CD14-positive monocyte (primary cell): ENCODE data around the gene BET1L. TPM values are rescaled to one million over a fixed set of nuclear protein-coding genes. Genes with fewer than 3 reads are reported as not detected.

ENCODE experiments used
- DNase-seq, 3 donors: peaks; one replicate each; pipeline ENCODE4 v3.0.0-alpha.2; 2011 to 2022
- H2AFZ ChIP-seq: 2 replicates; pipeline ENCODE4 v1.6.0; 2012; ENCODE audit warnings: mild to moderate bottlenecking, low read depth, low read length, inconsistent platforms; ENCODE audit not compliant: insufficient read depth, poor library complexity, severe bottlenecking
- H3K27ac ChIP-seq, 2 donors: 1 replicate in 1 of 2; 2 replicates in 1 of 2; pipeline ENCODE4 v1.5.1; 2012 to 2013; ENCODE audit warnings: low read length in 2 of 2, control low read depth in 1 of 2, inconsistent platforms in 1 of 2, low read depth in 1 of 2, mild to moderate bottlenecking in 1 of 2
- H3K27me3 ChIP-seq, 2 donors: one replicate each; pipeline versions ENCODE4 v1.6.0 to v1.6.1; 2011 to 2013; ENCODE audit warnings: low read length in 2 of 2; ENCODE audit not compliant: control insufficient read depth in 2 of 2, insufficient read depth in 2 of 2
- H3K36me3 ChIP-seq, 2 donors: replicated peaks in 1 of 2; 1 replicate in 1 of 2; 2 replicates in 1 of 2; pipeline versions ENCODE4 v1.5.1 to v1.6.1; 2012 to 2013; ENCODE audit warnings: low read length in 2 of 2, control low read depth in 1 of 2, inconsistent platforms in 1 of 2, mild to moderate bottlenecking in 1 of 2; ENCODE audit not compliant: insufficient read depth in 2 of 2, control insufficient read depth in 1 of 2
- H3K4me1 ChIP-seq, 2 donors: 1 replicate in 1 of 2; 2 replicates in 1 of 2; pipeline versions ENCODE4 v1.5.1 to v1.6.1; 2012 to 2013; ENCODE audit warnings: low read length in 2 of 2, control low read depth in 1 of 2, inconsistent platforms in 1 of 2, mild to moderate bottlenecking in 1 of 2, moderate library complexity in 1 of 2; ENCODE audit not compliant: insufficient read depth in 2 of 2, control insufficient read depth in 1 of 2
- H3K4me2 ChIP-seq: replicated peaks from 2 replicates; pipeline ENCODE3; 2012; ENCODE audit warnings: low read length, moderate library complexity, mild to moderate bottlenecking; ENCODE audit not compliant: poor library complexity, severe bottlenecking; ENCODE audit errors: extremely low read depth
- H3K4me3 ChIP-seq, 3 experiments: fragments of 200-600 bp in 1 of 3; sonication (generic) in 1 of 3; replicated peaks in 1 of 3; 1 replicate in 2 of 3; 2 replicates in 1 of 3; pipeline ENCODE4 v1.5.1; 2011 to 2013; ENCODE audit warnings: low read length in 3 of 3, mild to moderate bottlenecking in 3 of 3, control low read depth in 2 of 3, low read depth in 2 of 3, inconsistent platforms in 1 of 3, moderate library complexity in 1 of 3
- H3K79me2 ChIP-seq: 2 replicates; pipeline ENCODE4 v1.6.0; 2012; ENCODE audit warnings: mild to moderate bottlenecking, control low read depth, inconsistent platforms, low read length, moderate library complexity; ENCODE audit not compliant: insufficient read depth
- H3K9ac ChIP-seq: 2 replicates; pipeline ENCODE4 v1.6.0; 2017; ENCODE audit warnings: low read length, mild to moderate bottlenecking; ENCODE audit not compliant: insufficient read depth, poor library complexity, severe bottlenecking
- H3K9me3 ChIP-seq, 2 donors: replicated peaks in 1 of 2; 1 replicate in 1 of 2; 2 replicates in 1 of 2; pipeline versions ENCODE4 v1.5.1 to v1.6.1; 2012 to 2013; ENCODE audit warnings: low read length in 2 of 2, control low read depth in 1 of 2; ENCODE audit not compliant: control insufficient read depth in 1 of 2, insufficient read depth in 1 of 2
- H4K20me1 ChIP-seq: 2 replicates; pipeline ENCODE4 v1.6.0; 2012; ENCODE audit warnings: mild to moderate bottlenecking, low read length, control low read depth, moderate library complexity; ENCODE audit not compliant: insufficient read depth
- H3K27ac Mint-ChIP-seq, 7 donors: one replicate each; pipeline ENCODE4 v1.8.0; 2020; ENCODE audit warnings: mild to moderate bottlenecking in 7 of 7, mixed read lengths in 7 of 7, moderate library complexity in 6 of 7, inconsistent platforms in 2 of 7
- H3K27me3 Mint-ChIP-seq, 3 donors: one replicate each; pipeline ENCODE4 v1.8.0; 2021 to 2022; ENCODE audit warnings: low read depth in 3 of 3, mild to moderate bottlenecking in 3 of 3, mixed read lengths in 3 of 3, moderate library complexity in 3 of 3, inconsistent platforms in 1 of 3
- H3K36me3 Mint-ChIP-seq, 2 donors: one replicate each; pipeline ENCODE4 v1.8.0; 2020; ENCODE audit warnings: mixed read lengths in 2 of 2, inconsistent platforms in 1 of 2, mild to moderate bottlenecking in 1 of 2
- H3K4me1 Mint-ChIP-seq: one replicate; pipeline ENCODE4 v1.8.0; 2020; ENCODE audit warnings: mild to moderate bottlenecking, mixed read lengths
- H3K4me3 Mint-ChIP-seq, 2 donors: one replicate each; pipeline ENCODE4 v1.8.0; 2020; ENCODE audit warnings: mild to moderate bottlenecking in 2 of 2, mixed read lengths in 2 of 2, moderate library complexity in 1 of 2
- H3K9me3 Mint-ChIP-seq, 7 donors: one replicate each; pipeline ENCODE4 v1.8.0; 2020 to 2022; ENCODE audit warnings: mixed read lengths in 7 of 7, mild to moderate bottlenecking in 6 of 7, moderate library complexity in 6 of 7, inconsistent platforms in 2 of 7
- CTCF ChIP-seq: fragments of 200-600 bp; IDR thresholded peaks from one replicate; pipeline ENCODE4 v1.8.0; 2022; ENCODE audit warnings: antibody characterized with exemption, mild to moderate bottlenecking
- WGBS: methylation state at CpG from one replicate; pipeline ENCODE4 v1.1.5; 2013; ENCODE audit warnings: missing lambda C conversion rate; ENCODE audit not compliant: insufficient coverage; 5-methylcytosine and 5-hydroxymethylcytosine counted together
- intact Hi-C, 2 donors: fragments of 100-400 bp; cut with micrococcal nuclease; formaldehyde crosslinking; loops; one replicate each; pipeline versions ENCODE4 v1.15.0 to v1.15.1; 2023
- polyA plus RNA-seq, 3 donors: library from polyadenylated mRNA; depleted of rRNA in 1 of 3; unstranded in 2 of 3; stranded (reverse) in 1 of 3; fragments of 300-500 nt in 2 of 3; fragments of >200 nt in 1 of 3; fragmentation: Illumina TruSeq in 2 of 3; gene quantifications; 1 replicate in 2 of 3; 2 replicates in 1 of 3; pipeline ENCODE4 v1.2.3, GENCODE V29; 2012 to 2021

The BET1L gene
- polyA plus RNA-seq, 3 donors: 9.5 to 37.3 (median 29.3) TPM

DNA sequence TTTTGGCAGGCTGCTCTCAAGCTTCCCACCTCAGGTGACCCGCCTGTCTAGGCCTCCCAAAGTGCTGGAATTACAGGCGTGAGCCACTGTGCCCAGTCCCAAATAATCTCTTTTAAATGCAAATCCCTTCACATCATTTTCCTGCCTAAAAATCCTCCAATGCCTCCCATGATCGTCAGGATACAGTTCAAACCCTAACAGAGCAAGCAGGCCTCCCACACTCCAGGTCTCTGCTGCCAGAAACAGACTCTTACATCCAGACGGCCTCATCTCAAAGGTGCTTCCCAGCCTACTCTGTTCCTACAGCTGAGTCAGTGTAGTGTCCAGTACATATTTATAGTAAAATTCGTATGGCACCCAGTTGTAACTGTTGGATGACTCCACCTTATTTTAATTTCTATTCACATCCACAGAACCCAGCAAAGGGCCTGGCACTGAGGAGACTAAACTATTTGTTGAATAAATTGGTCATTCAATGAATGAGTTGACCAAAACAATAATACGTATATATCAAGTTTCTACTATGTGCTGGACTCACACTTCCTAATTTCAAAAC lies 20.7 kb upstream of the BET1L start:
- H4K20me1 ChIP-seq: no peaks in the 10 kb centered on the region
- DNase-seq: no peak
- H3K4me2 ChIP-seq: no peak overlapping the region
- peaks cover 0 to 7% of the 10 kb centered on the region in 2 donors for H3K36me3 ChIP-seq
- H3K27me3 Mint-ChIP-seq: peaks cover 0 to 2% (median 1%) of the 10 kb centered on the region in 3 donors
- intact Hi-C loops: no loop called here
- no peaks in the 10 kb centered on the region for H3K9me3 Mint-ChIP-seq
- H3K4me3 Mint-ChIP-seq: no peak overlapping the region
- no peak for TF ChIP-seq CTCF
- no peak overlapping the region for H3K27ac Mint-ChIP-seq
- no peaks in the 10 kb centered on the region for H3K4me1 ChIP-seq
- H3K9me3 ChIP-seq: no peaks in the 10 kb centered on the region
- no peak overlapping the region for H3K4me3 ChIP-seq
- no peaks in the 10 kb centered on the region for H3K4me1 Mint-ChIP-seq
- 94% methylated on average over 3 of the region's 6 CpGs for WGBS
- H3K27ac ChIP-seq: no peak overlapping the region
- H2AFZ ChIP-seq: no peak overlapping the region
- H3K27me3 ChIP-seq: no peaks in the 10 kb centered on the region
- no peaks in the 10 kb centered on the region for H3K79me2 ChIP-seq
- H3K36me3 Mint-ChIP-seq: peaks cover 24% of the 10 kb centered on the region in 2 donors
- no peak overlapping the region for H3K9ac ChIP-seq

DNA sequence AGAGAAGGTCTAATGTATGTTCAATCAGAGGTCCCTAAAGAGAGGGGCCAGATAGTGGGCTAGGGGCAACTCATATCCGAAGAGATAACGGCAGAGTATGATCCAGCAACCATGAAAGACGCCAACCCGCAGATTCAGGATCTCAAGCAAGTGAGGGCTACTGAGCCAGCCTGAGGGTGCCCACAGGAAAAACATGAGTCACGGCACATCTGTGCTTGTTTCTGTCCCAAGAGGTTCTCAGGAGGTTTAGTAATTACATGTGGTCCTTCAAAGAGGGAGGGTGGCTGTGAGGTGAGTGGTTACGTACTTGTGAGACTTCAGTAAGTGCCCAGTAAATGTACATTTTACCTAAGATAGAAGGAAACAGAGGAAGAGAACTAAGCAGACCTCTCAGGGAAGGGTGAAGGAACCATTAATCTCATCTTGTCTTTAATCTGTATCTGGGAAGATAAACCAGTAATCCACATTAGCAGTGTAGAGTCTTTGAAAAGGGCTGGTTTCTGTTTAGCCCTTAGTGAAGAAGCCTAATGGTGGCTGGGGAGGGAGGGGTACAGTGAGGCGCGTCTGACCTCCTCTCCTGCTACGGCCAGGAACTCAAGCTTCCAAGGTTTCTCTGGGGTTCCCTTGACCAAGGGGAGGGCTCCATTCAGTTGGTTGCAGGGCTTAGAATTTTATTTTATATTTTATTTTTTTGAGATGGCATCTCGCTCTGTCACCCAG lies 18.7 kb upstream of the BET1L start:
- Mint-ChIP-seq H3K27me3 (peaks cover 0 to 2% (median 1%) of the 10 kb centered on the region in 3 donors), H3K4me3 (no peak overlapping the region), H3K36me3 (peaks cover 27 to 29% of the 10 kb centered on the region in 2 donors), H3K4me1 (no peaks in the 10 kb centered on the region), H3K9me3 (no peaks in the 10 kb centered on the region), H3K27ac (no peak overlapping the region)
- Histone ChIP-seq H4K20me1 (no peaks in the 10 kb centered on the region), H3K4me2 (no peak overlapping the region), H3K9ac (no peak overlapping the region), H3K79me2 (no peaks in the 10 kb centered on the region), H3K4me3 (no peak overlapping the region), H3K27ac (no peak overlapping the region), H3K4me1 (no peaks in the 10 kb centered on the region), H3K36me3 (peaks cover 0 to 7% of the 10 kb centered on the region in 2 donors), H3K27me3 (no peaks in the 10 kb centered on the region), H3K9me3 (no peaks in the 10 kb centered on the region), H2AFZ (no peak overlapping the region)
- no peak for TF ChIP-seq CTCF
- DNase-seq: no peak
- 89% methylated on average over 7 of the region's 10 CpGs for WGBS
- intact Hi-C loops: no loop called here
